A549 (cell line): ENCODE measurements around the gene LRATD1. TPM values are rescaled to one million over a fixed set of nuclear protein-coding genes. Genes with fewer than 3 reads are reported as not detected.

ENCODE experiments used
- ATAC-seq, 2 experiments: fragments of 200-7000 bp in 1 of 2; fragments of >200 bp in 1 of 2; cut with Nextera tagmentation in 1 of 2; cut with Tn5 transposase in 1 of 2; 3 replicates each; pipeline versions ENCODE4 v1.8.0 to v1.9.1; 2018 to 2020; ENCODE audit warnings: mild to moderate bottlenecking in 1 of 2, moderate library complexity in 1 of 2
- CTCF ChIA-PET: fragments of 300-600 bp; sonication (Branson Sonifier 250); formaldehyde crosslinking; extraction: SDS; loops from one replicate; lab custom pipeline; 2021; ENCODE audit warnings: antibody characterized with exemption, inconsistent platforms; lab: Yijun Ruan, JAX
- POLR2A ChIA-PET: fragments of 350-600 bp; formaldehyde crosslinking; extraction: SDS; loops from one replicate; lab custom pipeline; 2021; ENCODE audit warnings: antibody characterized with exemption, inconsistent platforms; lab: Yijun Ruan, JAX
- DNase-seq, 2 experiments: peaks; one replicate each; pipeline versions ENCODE4 v3.0.0 to v3.0.0-alpha.2; 2011 to 2016; ENCODE audit warnings: low read depth in 1 of 2, low spot score in 1 of 2
- FAIRE-seq: peaks from 2 replicates; lab custom pipeline; 2011; peaks lifted over from hg19 to GRCh38; lab: Jason Lieb, UNC
- H3K27ac ChIP-seq, 2 experiments: fragments of >200 bp; sonication (Bioruptor Twin); formaldehyde crosslinking; 3 replicates each; pipeline ENCODE4 v1.5.1; 2016 to 2017
- H3K4me1 ChIP-seq: fragments of >200 bp; sonication (Bioruptor Twin); formaldehyde crosslinking; 3 replicates; pipeline ENCODE4 v1.6.1; 2016
- H3K4me2 ChIP-seq: fragments of >200 bp; sonication (Bioruptor Twin); formaldehyde crosslinking; 3 replicates; pipeline ENCODE4 v1.6.1; 2016
- H3K4me3 ChIP-seq: fragments of >200 bp; sonication (Bioruptor Twin); formaldehyde crosslinking; 3 replicates; pipeline ENCODE4 v1.5.1; 2016
- H3K9me3 ChIP-seq: fragments of >200 bp; sonication (Bioruptor Twin); formaldehyde crosslinking; 3 replicates; pipeline ENCODE4 v1.6.1; 2016
- CBX2 ChIP-seq: fragments of 200-600 bp; sonication (generic); IDR thresholded peaks from 2 replicates; pipeline ENCODE4 v1.6.1; 2016; ENCODE audit warnings: low read depth, mild to moderate bottlenecking, borderline replicate concordance
- FOSB ChIP-seq: fragments of 250-450 bp; sonication (Bioruptor Pico); IDR thresholded peaks from 2 replicates; pipeline ENCODE4 v1.5.0; 2020; ENCODE audit warnings: mild to moderate bottlenecking, moderate library complexity
- HOXA7 ChIP-seq: fragments of 250-450 bp; sonication (Bioruptor Pico); IDR thresholded peaks from 2 replicates; pipeline ENCODE4 v1.5.0; 2020; ENCODE audit warnings: mild to moderate bottlenecking, moderate library complexity
- JUNB ChIP-seq: fragments of >200 bp; sonication (Bioruptor Twin); formaldehyde crosslinking; IDR thresholded peaks from 2 replicates; pipeline ENCODE4 v1.6.1; 2016
- KDM1A ChIP-seq: fragments of 200-600 bp; sonication (generic); IDR thresholded peaks from 2 replicates; pipeline ENCODE4 v1.6.1; 2016; ENCODE audit warnings: low read depth, mild to moderate bottlenecking
- MYC ChIP-seq: IDR thresholded peaks from 2 replicates; pipeline ENCODE4 v1.6.1; 2012; ENCODE audit warnings: mild to moderate bottlenecking, inconsistent platforms, low read length, improper control_type of control experiment, borderline replicate concordance
- NFE2L2 ChIP-seq: fragments of 150-350 bp; conservative IDR thresholded peaks from 2 replicates; pipeline ENCODE4 v1.6.1; 2014; ENCODE audit warnings: low read length
- POLR2A ChIP-seq: IDR thresholded peaks from 2 replicates; pipeline ENCODE4 v1.6.1; 2012; ENCODE audit warnings: mild to moderate bottlenecking, low read length
- POLR2AphosphoS2 ChIP-seq: conservative IDR thresholded peaks from 2 replicates; pipeline ENCODE4 v1.6.1; 2012; ENCODE audit warnings: low read length, improper control_type of control experiment, inconsistent platforms
- RARB ChIP-seq: fragments of 250-450 bp; sonication (Bioruptor Pico); IDR thresholded peaks from 2 replicates; pipeline ENCODE4 v1.8.0; 2021; ENCODE audit warnings: mild to moderate bottlenecking, moderate library complexity
- RCOR1 ChIP-seq: fragments of 150-350 bp; IDR thresholded peaks from 2 replicates; pipeline ENCODE4 v1.6.1; 2014; ENCODE audit warnings: antibody characterized with exemption, low read length, low read depth
- TP53 ChIP-seq: fragments of 250-450 bp; sonication (Bioruptor Pico); IDR thresholded peaks from 2 replicates; pipeline ENCODE4 v1.5.0; 2021; ENCODE audit warnings: mild to moderate bottlenecking, moderate library complexity
- WGBS: methylation state at CpG from one replicate; pipeline ENCODE4 v1.1.6; 2017; ENCODE audit errors: missing lambda C conversion rate; 5-methylcytosine and 5-hydroxymethylcytosine counted together
- polyA plus RNA-seq, 4 experiments: library from polyadenylated mRNA; depleted of rRNA in 3 of 4; stranded (reverse); fragments of >200 nt; fragmentation: RNase III in 1 of 4; extraction: RNeasy Plus Mini Kit Qiagen cat#74134 plus additional on column Dnase treatment in 1 of 4; gene quantifications; 2 replicates in 3 of 4; 3 replicates in 1 of 4; pipeline ENCODE4 v1.2.3, GENCODE V29; 2011 to 2017
- TF ChIP-seq, protein P1 (sequence below): fragments of >200 bp; sonication (Bioruptor Twin); formaldehyde crosslinking; IDR thresholded peaks from 3 replicates; pipeline ENCODE4 v1.5.1; 2016
- TF ChIP-seq, protein P2 (sequence below): fragments of 450-650 bp; IDR thresholded peaks from 2 replicates; pipeline ENCODE4 v1.6.1; 2014; ENCODE audit warnings: antibody characterized with exemption
- TF ChIP-seq, protein P3 (sequence below): fragments of 200-600 bp; sonication (generic); IDR thresholded peaks from 2 replicates; pipeline ENCODE4 v1.6.1; 2016; ENCODE audit warnings: antibody characterized with exemption, mild to moderate bottlenecking, moderate library complexity
- TF ChIP-seq, protein P4 (sequence below): IDR thresholded peaks from 2 replicates; pipeline ENCODE4 v1.6.1; 2012

The LRATD1 gene
- polyA plus RNA-seq, 2 of the 4 experiments (the other 2 are of a cell fraction), result 0.05 TPM; not detected in 1

GRCh38 chr2:14676371-14676770, 43.9 kb downstream of the LRATD1 start (continued):
- TF ChIP-seq, protein P1, sequence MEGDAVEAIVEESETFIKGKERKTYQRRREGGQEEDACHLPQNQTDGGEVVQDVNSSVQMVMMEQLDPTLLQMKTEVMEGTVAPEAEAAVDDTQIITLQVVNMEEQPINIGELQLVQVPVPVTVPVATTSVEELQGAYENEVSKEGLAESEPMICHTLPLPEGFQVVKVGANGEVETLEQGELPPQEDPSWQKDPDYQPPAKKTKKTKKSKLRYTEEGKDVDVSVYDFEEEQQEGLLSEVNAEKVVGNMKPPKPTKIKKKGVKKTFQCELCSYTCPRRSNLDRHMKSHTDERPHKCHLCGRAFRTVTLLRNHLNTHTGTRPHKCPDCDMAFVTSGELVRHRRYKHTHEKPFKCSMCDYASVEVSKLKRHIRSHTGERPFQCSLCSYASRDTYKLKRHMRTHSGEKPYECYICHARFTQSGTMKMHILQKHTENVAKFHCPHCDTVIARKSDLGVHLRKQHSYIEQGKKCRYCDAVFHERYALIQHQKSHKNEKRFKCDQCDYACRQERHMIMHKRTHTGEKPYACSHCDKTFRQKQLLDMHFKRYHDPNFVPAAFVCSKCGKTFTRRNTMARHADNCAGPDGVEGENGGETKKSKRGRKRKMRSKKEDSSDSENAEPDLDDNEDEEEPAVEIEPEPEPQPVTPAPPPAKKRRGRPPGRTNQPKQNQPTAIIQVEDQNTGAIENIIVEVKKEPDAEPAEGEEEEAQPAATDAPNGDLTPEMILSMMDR, result no peak
- TF ChIP-seq, protein P2, sequence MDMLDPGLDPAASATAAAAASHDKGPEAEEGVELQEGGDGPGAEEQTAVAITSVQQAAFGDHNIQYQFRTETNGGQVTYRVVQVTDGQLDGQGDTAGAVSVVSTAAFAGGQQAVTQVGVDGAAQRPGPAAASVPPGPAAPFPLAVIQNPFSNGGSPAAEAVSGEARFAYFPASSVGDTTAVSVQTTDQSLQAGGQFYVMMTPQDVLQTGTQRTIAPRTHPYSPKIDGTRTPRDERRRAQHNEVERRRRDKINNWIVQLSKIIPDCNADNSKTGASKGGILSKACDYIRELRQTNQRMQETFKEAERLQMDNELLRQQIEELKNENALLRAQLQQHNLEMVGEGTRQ, result no peak
- no peak for TF ChIP-seq NFE2L2
- no peak for TF ChIP-seq RARB (CRISPR knock-in tag)
- TF ChIP-seq POLR2A, result no peak

GRCh38 chr2:14677039-14677438, 44.5 kb downstream of the LRATD1 start:
- Histone ChIP-seq H3K4me1 (no peaks in the 10 kb centered on the region), H3K27ac (no peak overlapping the region), H3K4me2 (no peak overlapping the region), H3K4me3 (no peak overlapping the region), H3K9me3 (no peaks in the 10 kb centered on the region)
- DNase-seq (no peak), FAIRE-seq (no peak), ATAC-seq (no peak)
- ChIA-PET POLR2A (no interaction called here), CTCF (interaction anchor here (0.8 kb wide), 1 partner anchor 69 kb away, joined by 3 read pairs; no protein-coding TSS in a partner anchor)
- 0% methylated on average over 1 of the region's 1 CpG for WGBS
- TF ChIP-seq, protein P3, sequence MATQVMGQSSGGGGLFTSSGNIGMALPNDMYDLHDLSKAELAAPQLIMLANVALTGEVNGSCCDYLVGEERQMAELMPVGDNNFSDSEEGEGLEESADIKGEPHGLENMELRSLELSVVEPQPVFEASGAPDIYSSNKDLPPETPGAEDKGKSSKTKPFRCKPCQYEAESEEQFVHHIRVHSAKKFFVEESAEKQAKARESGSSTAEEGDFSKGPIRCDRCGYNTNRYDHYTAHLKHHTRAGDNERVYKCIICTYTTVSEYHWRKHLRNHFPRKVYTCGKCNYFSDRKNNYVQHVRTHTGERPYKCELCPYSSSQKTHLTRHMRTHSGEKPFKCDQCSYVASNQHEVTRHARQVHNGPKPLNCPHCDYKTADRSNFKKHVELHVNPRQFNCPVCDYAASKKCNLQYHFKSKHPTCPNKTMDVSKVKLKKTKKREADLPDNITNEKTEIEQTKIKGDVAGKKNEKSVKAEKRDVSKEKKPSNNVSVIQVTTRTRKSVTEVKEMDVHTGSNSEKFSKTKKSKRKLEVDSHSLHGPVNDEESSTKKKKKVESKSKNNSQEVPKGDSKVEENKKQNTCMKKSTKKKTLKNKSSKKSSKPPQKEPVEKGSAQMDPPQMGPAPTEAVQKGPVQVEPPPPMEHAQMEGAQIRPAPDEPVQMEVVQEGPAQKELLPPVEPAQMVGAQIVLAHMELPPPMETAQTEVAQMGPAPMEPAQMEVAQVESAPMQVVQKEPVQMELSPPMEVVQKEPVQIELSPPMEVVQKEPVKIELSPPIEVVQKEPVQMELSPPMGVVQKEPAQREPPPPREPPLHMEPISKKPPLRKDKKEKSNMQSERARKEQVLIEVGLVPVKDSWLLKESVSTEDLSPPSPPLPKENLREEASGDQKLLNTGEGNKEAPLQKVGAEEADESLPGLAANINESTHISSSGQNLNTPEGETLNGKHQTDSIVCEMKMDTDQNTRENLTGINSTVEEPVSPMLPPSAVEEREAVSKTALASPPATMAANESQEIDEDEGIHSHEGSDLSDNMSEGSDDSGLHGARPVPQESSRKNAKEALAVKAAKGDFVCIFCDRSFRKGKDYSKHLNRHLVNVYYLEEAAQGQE, result peak; percentile 78; the same call in 1 of the 2 replicates
- TF ChIP-seq, protein P4, sequence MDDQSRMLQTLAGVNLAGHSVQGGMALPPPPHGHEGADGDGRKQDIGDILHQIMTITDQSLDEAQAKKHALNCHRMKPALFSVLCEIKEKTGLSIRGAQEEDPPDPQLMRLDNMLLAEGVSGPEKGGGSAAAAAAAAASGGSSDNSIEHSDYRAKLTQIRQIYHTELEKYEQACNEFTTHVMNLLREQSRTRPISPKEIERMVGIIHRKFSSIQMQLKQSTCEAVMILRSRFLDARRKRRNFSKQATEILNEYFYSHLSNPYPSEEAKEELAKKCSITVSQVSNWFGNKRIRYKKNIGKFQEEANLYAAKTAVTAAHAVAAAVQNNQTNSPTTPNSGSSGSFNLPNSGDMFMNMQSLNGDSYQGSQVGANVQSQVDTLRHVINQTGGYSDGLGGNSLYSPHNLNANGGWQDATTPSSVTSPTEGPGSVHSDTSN, result no peak

DNA sequence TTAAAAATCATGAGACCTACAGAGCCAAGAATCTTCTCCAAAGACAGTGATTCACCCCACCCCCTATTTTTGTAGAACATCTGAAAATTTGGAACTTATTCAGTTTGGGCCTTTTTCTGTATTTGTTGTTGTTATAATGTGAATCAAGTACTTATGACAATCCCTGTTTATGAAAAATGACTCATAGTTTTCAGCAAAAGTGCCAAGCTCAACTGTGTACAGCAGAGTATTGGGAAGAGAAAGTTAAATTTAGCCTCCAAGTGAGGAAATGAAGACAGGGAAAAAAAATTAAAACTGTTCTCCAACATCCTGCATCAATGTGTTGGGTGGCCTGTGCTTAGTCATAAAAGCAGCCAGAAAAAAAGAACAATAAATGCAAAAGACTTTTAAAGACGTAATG, 46.2 kb downstream of the LRATD1 start:
- H3K4me3 ChIP-seq, result no peak overlapping the region
- no peak overlapping the region for H3K27ac ChIP-seq
- FAIRE-seq, result no peak
- WGBS, result 0% methylated on average over 1 of the region's 1 CpG
- TF ChIP-seq RCOR1, result no peak
- TF ChIP-seq JUNB, result no peak
- TF ChIP-seq HOXA7 (CRISPR knock-in tag), result no peak
- TF ChIP-seq KDM1A, result no peak
- no peak for TF ChIP-seq MYC
- TF ChIP-seq POLR2AphosphoS2, result no peak
- TF ChIP-seq POLR2A, result no peak
- TF ChIP-seq TP53 (CRISPR knock-in tag), result no peak
- TF ChIP-seq FOSB (CRISPR knock-in tag), result no peak
- TF ChIP-seq CBX2, result no peak
- no peak for ATAC-seq
- ChIA-PET CTCF (no interaction called here), POLR2A (no interaction called here)
- DNase-seq, result no peak
- no peak overlapping the region for H3K4me2 ChIP-seq
- no peaks in the 10 kb centered on the region for H3K4me1 ChIP-seq
- H3K9me3 ChIP-seq, result no peaks in the 10 kb centered on the region
